Vagina (tissue), 2 donors: Measurements from ENCODE around the gene NRG3. TPM values are rescaled to one million over a fixed set of nuclear protein-coding genes. Genes with fewer than 3 reads are reported as not detected.

Experiments used
- DNase-seq, 2 donors: peaks; one replicate each; pipeline ENCODE4 v3.0.0-alpha.2; 2017; ENCODE audit errors: extremely low spot score in 2 of 2
- H3K27ac ChIP-seq: fragments of 200-600 bp; sonication (generic); one replicate; pipeline ENCODE4 v1.5.1; 2019
- H3K27me3 ChIP-seq: fragments of 200-600 bp; sonication (generic); one replicate; pipeline ENCODE4 v1.5.1; 2019
- H3K36me3 ChIP-seq, 2 donors: fragments of 200-600 bp; sonication (generic); one replicate each; pipeline ENCODE4 v1.5.1; 2017 to 2019
- H3K4me1 ChIP-seq: fragments of 200-600 bp; sonication (generic); one replicate; pipeline ENCODE4 v1.5.1; 2019
- H3K4me3 ChIP-seq, 2 donors: fragments of 200-600 bp; sonication (generic); 1 replicate in 1 of 2; 2 replicates in 1 of 2; pipeline ENCODE4 v1.5.1; 2016 to 2019
- H3K9me3 ChIP-seq: fragments of 200-600 bp; sonication (generic); one replicate; pipeline ENCODE4 v1.5.1; 2019
- CTCF ChIP-seq, 3 experiments: fragments of 450-650 bp in 2 of 3; fragments of 200-600 bp in 1 of 3; sonication (generic) in 1 of 3; IDR thresholded peaks; one replicate each; pipeline ENCODE4 v1.5.1; 2017 to 2019; ENCODE audit warnings: antibody characterized with exemption in 3 of 3, mild to moderate bottlenecking in 2 of 3, moderate library complexity in 2 of 3
- POLR2A ChIP-seq, 2 donors: fragments of 450-650 bp; IDR thresholded peaks; one replicate each; pipeline ENCODE4 v1.6.1; 2017; ENCODE audit warnings: antibody characterized with exemption in 2 of 2, mild to moderate bottlenecking in 2 of 2, moderate library complexity in 2 of 2
- POLR2AphosphoS5 ChIP-seq, 2 donors: sonication (generic); formaldehyde crosslinking; IDR thresholded peaks; one replicate each; pipeline ENCODE4 v1.9.0; 2017; ENCODE audit warnings: antibody characterized with exemption in 2 of 2, mild to moderate bottlenecking in 2 of 2, low read depth in 1 of 2; ENCODE audit not compliant: insufficient read depth in 1 of 2
- intact Hi-C: fragments of 100-400 bp; cut with DNase I; formaldehyde crosslinking; loops from one replicate; pipeline ENCODE4 v1.15.1; 2023
- total RNA-seq: library from RNA; depleted of rRNA; stranded (reverse); fragments of >200 nt; gene quantifications from one replicate; pipeline ENCODE4 v1.2.3, GENCODE V29; 2016

NRG3 gene
- total RNA-seq, 1 donor from 2014 or later: not detected

GRCh38 chr10:82277591-82277990 is 402.6 kb downstream of the NRG3 start:
- intact Hi-C loops: no loop called here
- TF ChIP-seq CTCF (IDR thresholded peaks at IDR 0.05): no peak
- no peak for TF ChIP-seq POLR2A (IDR thresholded peaks at IDR 0.05)
- no peak overlapping the region for H3K4me3 ChIP-seq
- H3K4me1 ChIP-seq: no peaks in the 10 kb centered on the region
- H3K36me3 ChIP-seq: no peaks in the 10 kb centered on the region
- no peaks in the 10 kb centered on the region for H3K9me3 ChIP-seq
- H3K27me3 ChIP-seq: no peaks in the 10 kb centered on the region
- DNase-seq: no peak
- no peak overlapping the region for H3K27ac ChIP-seq

DNA sequence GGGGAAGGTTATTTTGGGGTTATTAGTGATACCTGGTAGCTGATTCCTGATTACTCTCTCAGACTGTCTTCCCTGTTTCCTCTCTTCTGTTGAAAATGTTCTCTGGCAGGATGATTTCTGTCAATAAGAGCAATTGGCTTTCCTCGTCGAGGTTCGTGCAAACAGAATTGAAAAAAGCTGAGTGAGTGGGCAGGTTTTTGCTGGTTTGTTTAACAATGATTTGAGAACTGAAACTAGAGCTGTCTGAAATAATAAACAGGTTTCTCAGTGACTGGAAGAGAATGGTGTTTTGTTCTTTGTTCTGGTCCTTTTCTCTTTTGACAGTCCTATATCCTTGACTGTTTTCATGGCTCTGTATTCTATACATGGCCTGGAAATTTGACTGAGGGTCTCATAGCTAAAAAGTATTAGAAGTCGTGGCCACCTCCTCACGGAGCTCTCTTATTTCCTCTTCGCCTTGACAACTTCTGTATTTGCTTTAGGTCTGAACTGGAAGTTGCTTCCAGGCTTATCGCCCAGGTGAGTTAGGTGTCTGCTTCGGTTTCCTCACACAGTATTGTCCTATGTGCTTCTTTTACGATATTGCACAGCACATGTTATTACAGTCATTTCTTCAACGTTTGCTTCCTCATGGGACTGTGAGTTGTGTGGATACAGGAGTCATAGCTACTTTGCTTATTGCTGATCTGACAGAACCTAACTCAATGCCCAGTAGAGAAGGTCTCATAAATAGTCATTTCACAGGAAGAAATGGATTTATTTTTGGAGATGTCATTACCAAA is 403.6 kb downstream of the NRG3 start:
- TF ChIP-seq POLR2AphosphoS5 (IDR thresholded peaks at IDR 0.05; ENCODE audit: insufficient read depth in 1 of 2, low read depth in 1 of 2) (no peak), CTCF (IDR thresholded peaks at IDR 0.05) (no peak), POLR2A (IDR thresholded peaks at IDR 0.05) (no peak)
- Histone ChIP-seq H3K4me3 (no peak overlapping the region), H3K27me3 (no peaks in the 10 kb centered on the region), H3K9me3 (no peaks in the 10 kb centered on the region), H3K36me3 (no peaks in the 10 kb centered on the region), H3K4me1 (no peaks in the 10 kb centered on the region), H3K27ac (no peak overlapping the region)
- intact Hi-C loops: no loop called here
- no peak for DNase-seq

GRCh38 chr10:82282782-82283456 is 407.9 kb downstream of the NRG3 start:
- no peak for DNase-seq
- Histone ChIP-seq H3K27me3 (no peaks in the 10 kb centered on the region), H3K36me3 (no peaks in the 10 kb centered on the region), H3K27ac (no peak overlapping the region), H3K4me3 (no peak overlapping the region), H3K9me3 (no peaks in the 10 kb centered on the region), H3K4me1 (no peaks in the 10 kb centered on the region)
- intact Hi-C loops: no loop called here
- TF ChIP-seq CTCF (IDR thresholded peaks at IDR 0.05): no peak
- TF ChIP-seq POLR2A (IDR thresholded peaks at IDR 0.05): no peak
- no peak for TF ChIP-seq POLR2AphosphoS5 (IDR thresholded peaks at IDR 0.05; ENCODE audit: insufficient read depth in 1 of 2, low read depth in 1 of 2)

DNA sequence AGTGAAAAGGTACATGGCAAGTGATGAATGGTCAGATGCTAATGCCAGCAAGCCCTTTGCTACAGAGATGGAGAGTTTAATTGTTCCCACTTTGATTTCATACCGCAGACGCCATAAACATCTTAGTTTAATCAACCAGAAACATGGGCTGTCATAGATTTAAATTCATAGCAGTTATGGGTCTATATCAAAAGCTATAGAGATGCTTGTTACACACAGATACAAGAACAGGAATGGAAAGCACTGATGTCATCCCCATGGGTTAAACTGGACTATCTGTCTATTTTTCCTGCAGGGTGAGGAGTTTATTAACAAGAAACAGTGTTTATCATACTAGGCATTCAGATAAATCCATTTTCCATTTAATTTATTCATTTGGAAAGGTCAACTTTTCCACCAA is 409.2 kb downstream of the NRG3 start:
- H3K4me1 ChIP-seq: no peaks in the 10 kb centered on the region
- no peaks in the 10 kb centered on the region for H3K36me3 ChIP-seq
- no peaks in the 10 kb centered on the region for H3K9me3 ChIP-seq
- no peaks in the 10 kb centered on the region for H3K27me3 ChIP-seq
- TF ChIP-seq CTCF (IDR thresholded peaks at IDR 0.05): no peak
- TF ChIP-seq POLR2A (IDR thresholded peaks at IDR 0.05): no peak
- TF ChIP-seq POLR2AphosphoS5 (IDR thresholded peaks at IDR 0.05; ENCODE audit: insufficient read depth in 1 of 2, low read depth in 1 of 2): no peak
- intact Hi-C loops: no loop called here
- no peak overlapping the region for H3K27ac ChIP-seq
- no peak overlapping the region for H3K4me3 ChIP-seq
- no peak for DNase-seq

DNA sequence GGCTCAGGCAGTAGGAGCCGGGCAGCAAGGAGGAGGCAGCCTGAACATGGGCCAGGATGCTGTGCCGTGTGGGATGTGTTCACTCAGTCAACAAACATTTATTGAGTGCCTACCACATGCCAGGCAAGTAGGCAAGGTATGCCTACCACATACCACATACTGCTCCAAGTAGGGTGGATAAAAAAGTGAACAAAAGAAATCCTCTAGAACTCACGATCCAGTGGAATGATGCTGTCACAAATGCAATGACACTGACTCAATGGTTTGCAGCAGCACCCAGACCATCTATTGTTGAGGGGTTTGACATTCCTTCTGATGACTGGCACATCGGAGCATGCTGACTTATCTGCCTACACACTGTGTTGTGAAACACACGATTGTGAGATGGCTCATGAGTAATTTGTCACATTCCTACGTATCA is 413.5 kb downstream of the NRG3 start:
- no peak for DNase-seq
- Histone ChIP-seq H3K27me3 (no peaks in the 10 kb centered on the region), H3K9me3 (no peaks in the 10 kb centered on the region), H3K27ac (no peak overlapping the region), H3K4me3 (no peak overlapping the region), H3K4me1 (no peaks in the 10 kb centered on the region), H3K36me3 (no peaks in the 10 kb centered on the region)
- no peak for TF ChIP-seq POLR2AphosphoS5 (IDR thresholded peaks at IDR 0.05; ENCODE audit: insufficient read depth in 1 of 2, low read depth in 1 of 2)
- no peak for TF ChIP-seq CTCF (IDR thresholded peaks at IDR 0.05)
- no peak for TF ChIP-seq POLR2A (IDR thresholded peaks at IDR 0.05)
- intact Hi-C loops: no loop called here
